Spinal cord (tissue), 10 donors: ENCODE measurements around the gene CCDC148. TPM values are rescaled to one million over a fixed set of nuclear protein-coding genes. Genes with fewer than 3 reads are reported as not detected.
"Not testable (repeated sequence)": the region's sequence is repeated elsewhere in the genome, so short reads cannot be mapped to it uniquely, and the experiment has no call there.

Experiments
- DNase-seq, 6 donors: peaks; one replicate each; pipeline versions ENCODE4 v3.0.0 to v3.0.0-alpha.2; 2013 to 2015; ENCODE audit warnings: low spot score in 6 of 6, low read depth in 4 of 6
- H3K27ac ChIP-seq: one replicate; pipeline ENCODE4 v1.5.1; 2013; ENCODE audit warnings: low read depth, low read length, control low read depth
- H3K27me3 ChIP-seq: one replicate; pipeline ENCODE4 v1.6.1; 2013; ENCODE audit warnings: low read length; ENCODE audit not compliant: control insufficient read depth, insufficient read depth
- H3K36me3 ChIP-seq: one replicate; pipeline ENCODE4 v1.6.1; 2013; ENCODE audit warnings: low read length; ENCODE audit not compliant: control insufficient read depth, insufficient read depth
- H3K4me1 ChIP-seq: one replicate; pipeline ENCODE4 v1.6.1; 2013; ENCODE audit warnings: low read length; ENCODE audit not compliant: control insufficient read depth, insufficient read depth
- H3K4me3 ChIP-seq: one replicate; pipeline ENCODE4 v1.5.1; 2013; ENCODE audit warnings: low read depth, low read length, control low read depth
- H3K9me3 ChIP-seq: one replicate; pipeline ENCODE4 v1.6.1; 2013; ENCODE audit warnings: low read length; ENCODE audit not compliant: control insufficient read depth, insufficient read depth
- WGBS: methylation state at CpG from one replicate; pipeline ENCODE4 v1.1.5; 2013; ENCODE audit warnings: missing lambda C conversion rate; ENCODE audit not compliant: insufficient coverage; 5-methylcytosine and 5-hydroxymethylcytosine counted together
- polyA plus RNA-seq, 2 donors: library from polyadenylated mRNA; unstranded; fragments of 120-200 nt; gene quantifications; one replicate each; pipeline ENCODE4 v1.2.1, GENCODE V29; 2013; ENCODE audit not compliant: insufficient read length in 2 of 2
- total RNA-seq, 2 donors: library from RNA; depleted of rRNA in 1 of 2; stranded (reverse); fragments of 120-200 nt in 1 of 2; fragments of >200 nt in 1 of 2; gene quantifications; one replicate each; pipeline versions ENCODE4 v1.2.3 to v1.2.4, GENCODE V29; 2013 to 2014
- donor health status: healthy.

CCDC148 gene
- total and polyA plus RNA-seq, 4 donors, result 3.3 to 11.1 (median 7.3) TPM

GRCh38 chr2:158253170-158253569 is 203.4 kb downstream of the CCDC148 start:
- Histone ChIP-seq H3K4me3 (no peak overlapping the region), H3K36me3 (no peaks in the 10 kb centered on the region), H3K9me3 (no peaks in the 10 kb centered on the region), H3K27me3 (no peaks in the 10 kb centered on the region), H3K27ac (no peak overlapping the region), H3K4me1 (no peaks in the 10 kb centered on the region)
- 100% methylated on average over 1 of the region's 1 CpG for WGBS
- DNase-seq, result no peak

- Histone ChIP-seq H3K9me3 (no peaks in the 10 kb centered on the region), H3K36me3 (no peaks in the 10 kb centered on the region), H3K27ac (no peak overlapping the region), H3K4me1 (no peaks in the 10 kb centered on the region), H3K4me3 (no peak overlapping the region), H3K27me3 (no peaks in the 10 kb centered on the region)
- no peak for DNase-seq
- WGBS, result no CpG with 5 or more reads among the region's 3 CpGs
Measured at GRCh38 chr2:158251356-158251755, 205.2 kb downstream of the CCDC148 start.

- H3K4me3 ChIP-seq, result no peak overlapping the region
- H3K4me1 ChIP-seq, result no peaks in the 10 kb centered on the region
- no peak overlapping the region for H3K27ac ChIP-seq
- WGBS, result 60% methylated on average over 1 of the region's 4 CpGs
- no peaks in the 10 kb centered on the region for H3K36me3 ChIP-seq
- DNase-seq, result no peak
- no peaks in the 10 kb centered on the region for H3K27me3 ChIP-seq
- H3K9me3 ChIP-seq, result no peaks in the 10 kb centered on the region
Measured at GRCh38 chr2:158243392-158243791, 213.2 kb downstream of the CCDC148 start.

- no peak overlapping the region for H3K4me3 ChIP-seq
- H3K4me1 ChIP-seq, result no peaks in the 10 kb centered on the region
- H3K27me3 ChIP-seq, result no peaks in the 10 kb centered on the region
- no peaks in the 10 kb centered on the region for H3K9me3 ChIP-seq
- 93% methylated on average over 1 of the region's 2 CpGs for WGBS
- H3K36me3 ChIP-seq, result no peaks in the 10 kb centered on the region
- no peak overlapping the region for H3K27ac ChIP-seq
- peak in 1 of 6 donors; percentile 16 for DNase-seq
Measured at GRCh38 chr2:158242280-158242679, 214.3 kb downstream of the CCDC148 start.

GRCh38 chr2:158240975-158241374 is 215.6 kb downstream of the CCDC148 start:
- no peak for DNase-seq
- no peaks in the 10 kb centered on the region for H3K36me3 ChIP-seq
- H3K4me3 ChIP-seq, result no peak overlapping the region
- H3K27me3 ChIP-seq, result no peaks in the 10 kb centered on the region
- no peaks in the 10 kb centered on the region for H3K4me1 ChIP-seq
- no peak overlapping the region for H3K27ac ChIP-seq
- no CpG with 5 or more reads among the region's 2 CpGs for WGBS
- no peaks in the 10 kb centered on the region for H3K9me3 ChIP-seq

- H3K36me3 ChIP-seq, result no peaks in the 10 kb centered on the region
- H3K27ac ChIP-seq, result no peak overlapping the region
- DNase-seq, result no peak
- no peaks in the 10 kb centered on the region for H3K4me1 ChIP-seq
- no peaks in the 10 kb centered on the region for H3K9me3 ChIP-seq
- WGBS, result no CpG with 5 or more reads among the region's 2 CpGs
- H3K4me3 ChIP-seq, result no peak overlapping the region
- H3K27me3 ChIP-seq, result no peaks in the 10 kb centered on the region
Measured at GRCh38 chr2:158239271-158239670, 217.3 kb downstream of the CCDC148 start.

GRCh38 chr2:158234497-158234896 is 222.1 kb downstream of the CCDC148 start:
- no CpG with 5 or more reads among the region's 1 CpG for whole genome bisulfite sequencing
- Histone ChIP-seq H3K27me3 (no peaks in the 10 kb centered on the region), H3K27ac (no peak overlapping the region), H3K4me1 (no peaks in the 10 kb centered on the region), H3K4me3 (no peak overlapping the region), H3K36me3 (no peaks in the 10 kb centered on the region), H3K9me3 (no peaks in the 10 kb centered on the region)
- no peak for DNase-seq

- Histone ChIP-seq H3K36me3 (no peaks in the 10 kb centered on the region), H3K9me3 (no peaks in the 10 kb centered on the region), H3K4me3 (no peak overlapping the region), H3K27me3 (no peaks in the 10 kb centered on the region), H3K27ac (no peak overlapping the region), H3K4me1 (no peaks in the 10 kb centered on the region)
- WGBS, result no CpG with 5 or more reads among the region's 1 CpG
- no peak for DNase-seq
Measured at GRCh38 chr2:158232476-158232875, 224.1 kb downstream of the CCDC148 start.

GRCh38 chr2:158228943-158229508 is 227.5 kb downstream of the CCDC148 start:
- Histone ChIP-seq H3K4me1 (no peaks in the 10 kb centered on the region), H3K27ac (no peak overlapping the region), H3K9me3 (no peaks in the 10 kb centered on the region), H3K27me3 (no peaks in the 10 kb centered on the region), H3K4me3 (no peak overlapping the region), H3K36me3 (no peaks in the 10 kb centered on the region)
- DNase-seq, result no peak

GRCh38 chr2:158223066-158223465 is 233.5 kb downstream of the CCDC148 start:
- H3K27me3 ChIP-seq, H3K36me3 ChIP-seq, H3K27ac ChIP-seq, DNase-seq, H3K9me3 ChIP-seq, H3K4me1 ChIP-seq, H3K4me3 ChIP-seq: not testable (repeated sequence)
- WGBS, result 88% methylated on average over 7 of the region's 8 CpGs
